ENCODE data around the gene ADAMTS6. TPM values are rescaled to one million over a fixed set of nuclear protein-coding genes. Genes with fewer than 3 reads are reported as not detected.

ADAMTS6 gene
- total RNA-seq, 2 experiments from 2014 or later = 2.0 to 2.6 TPM

GRCh38 chr5:65482296-65482735 lies 596 bp upstream of the ADAMTS6 start:
- H3K9me3 Mint-ChIP-seq = no peaks in the 10 kb centered on the region
- POLR2A ChIA-PET = interaction anchor here (0.6 to 4.5 kb wide), 6 partner anchors 81 to 714 kb away, joined by 3 to 39 read pairs (median 7); partner anchors contain the start of genes CENPK, CWC27, PPWD1 and SREK1IP1
- CTCF ChIA-PET = interaction anchor here (1.7 to 1.8 kb wide), 2 partner anchors 525 to 671 kb away, joined by 11 to 13 read pairs; no protein-coding TSS in a partner anchor
- intact Hi-C loops (cut with DNase I, micrococcal nuclease) = loop anchor here (2.0 to 10.0 kb wide), 10 partner anchors 80 to 1255 kb away; partner anchors contain the start of genes CENPK (in 2 of the 2) and PPWD1 (in 2 of the 2)
- peak overlapping the region; percentile 94 for H3K4me3 Mint-ChIP-seq
- ATAC-seq (ENCODE audit: poor library complexity) = peak; percentile 33
- no peaks in the 10 kb centered on the region for H3K36me3 ChIP-seq (ENCODE audit: insufficient read depth, low read length)
- peaks cover 14% of the 10 kb centered on the region for H3K4me1 Mint-ChIP-seq (ENCODE audit: low read depth)
- no peaks in the 10 kb centered on the region for H3K9me3 ChIP-seq (ENCODE audit: control insufficient read depth in 1 of 2, insufficient read depth in 1 of 2, low read length in 2 of 2)
- DNase-seq = peak in 3 of 14 experiments; percentile 22 to 33 (median 27)
- H3K27ac Mint-ChIP-seq = peak overlapping the region; percentile 80
- TF ChIP-seq CTCF (IDR thresholded peaks at IDR 0.05) = no peak
- peaks cover 13% of the 10 kb centered on the region for H3K36me3 Mint-ChIP-seq (ENCODE audit: low read depth)
- peaks cover 3 to 7% of the 10 kb centered on the region in 2 experiments for H3K27me3 ChIP-seq (ENCODE audit: control insufficient read depth in 1 of 2, insufficient read depth in 2 of 2, low read length in 2 of 2)
- peak overlapping the region; percentile 78 for H3K4me3 ChIP-seq (ENCODE audit: low read length)
- H3K27me3 Mint-ChIP-seq = no peaks in the 10 kb centered on the region
- H3K4me1 ChIP-seq (ENCODE audit: insufficient read depth, low read length) = peaks cover 8% of the 10 kb centered on the region
- peak overlapping the region in 1 of 2 donors; percentile 57 for H3K27ac ChIP-seq (ENCODE audit: low read depth in 1 of 2, low read length in 2 of 2)

- H3K27ac ChIP-seq (ENCODE audit: low read depth in 1 of 2, low read length in 2 of 2) = no peak overlapping the region
- peaks cover 8% of the 10 kb centered on the region for H3K4me1 ChIP-seq (ENCODE audit: insufficient read depth, low read length)
- ATAC-seq (ENCODE audit: poor library complexity) (no peak), DNase-seq (no peak)
- no peaks in the 10 kb centered on the region for H3K9me3 ChIP-seq (ENCODE audit: control insufficient read depth in 1 of 2, insufficient read depth in 1 of 2, low read length in 2 of 2)
- H3K36me3 ChIP-seq (ENCODE audit: insufficient read depth, low read length) = no peaks in the 10 kb centered on the region
- CTCF ChIA-PET = interaction anchor here (1.3 kb wide), 1 partner anchor 520 kb away, joined by 4 read pairs; no protein-coding TSS in a partner anchor
- Mint-ChIP-seq H3K36me3 (ENCODE audit: low read depth) (peaks cover 13% of the 10 kb centered on the region), H3K9me3 (no peaks in the 10 kb centered on the region), H3K4me3 (peak overlapping the region; percentile 94), H3K27me3 (no peaks in the 10 kb centered on the region), H3K27ac (peak overlapping the region; percentile 80), H3K4me1 (ENCODE audit: low read depth) (peaks cover 14% of the 10 kb centered on the region)
- intact Hi-C loops (cut with DNase I, micrococcal nuclease) = loop anchor here (5.0 to 10.0 kb wide), 5 partner anchors 81 to 1254 kb away; partner anchors contain the start of genes CENPK (in 2 of the 2) and PPWD1 (in 2 of the 2)
- POLR2A ChIA-PET = interaction anchor here (0.9 to 4.5 kb wide), 6 partner anchors 10 to 713 kb away, joined by 4 to 39 read pairs (median 7); partner anchors contain the start of genes CENPK, CWC27, PPWD1 and SREK1IP1
- no peak for TF ChIP-seq CTCF (IDR thresholded peaks at IDR 0.05)
- H3K27me3 ChIP-seq (ENCODE audit: control insufficient read depth in 1 of 2, insufficient read depth in 2 of 2, low read length in 2 of 2) = peaks cover 3 to 7% of the 10 kb centered on the region in 2 experiments
- peak overlapping the region; percentile 78 for H3K4me3 ChIP-seq (ENCODE audit: low read length)
Measured at GRCh38 chr5:65481171-65481581, 544 bp downstream of the ADAMTS6 start.

- CTCF ChIA-PET = interaction anchor here (1.3 kb wide), 1 partner anchor 519 kb away, joined by 4 read pairs; no protein-coding TSS in a partner anchor
- peaks cover 14% of the 10 kb centered on the region for H3K4me1 Mint-ChIP-seq (ENCODE audit: low read depth)
- H3K4me1 ChIP-seq (ENCODE audit: insufficient read depth, low read length) = peaks cover 8% of the 10 kb centered on the region
- no peaks in the 10 kb centered on the region for H3K9me3 ChIP-seq (ENCODE audit: control insufficient read depth in 1 of 2, insufficient read depth in 1 of 2, low read length in 2 of 2)
- POLR2A ChIA-PET = interaction anchor here (0.9 to 4.5 kb wide), 3 partner anchors 9 to 143 kb away, joined by 4 to 39 read pairs (median 5); partner anchors contain the start of genes CENPK and PPWD1
- no peak overlapping the region for H3K4me3 Mint-ChIP-seq
- peak overlapping the region; percentile 78 for H3K4me3 ChIP-seq (ENCODE audit: low read length)
- TF ChIP-seq CTCF (IDR thresholded peaks at IDR 0.05) = no peak
- peaks cover 13% of the 10 kb centered on the region for H3K36me3 Mint-ChIP-seq (ENCODE audit: low read depth)
- no peak overlapping the region for H3K27ac Mint-ChIP-seq
- peak; percentile 28 for ATAC-seq (ENCODE audit: poor library complexity)
- DNase-seq = peak in 13 of 14 experiments; percentile 10 to 60 (median 24)
- H3K27ac ChIP-seq (ENCODE audit: low read depth in 1 of 2, low read length in 2 of 2) = no peak overlapping the region
- H3K27me3 ChIP-seq (ENCODE audit: control insufficient read depth in 1 of 2, insufficient read depth in 2 of 2, low read length in 2 of 2) = peaks cover 3 to 7% of the 10 kb centered on the region in 2 experiments
- no peaks in the 10 kb centered on the region for H3K27me3 Mint-ChIP-seq
- H3K36me3 ChIP-seq (ENCODE audit: insufficient read depth, low read length) = no peaks in the 10 kb centered on the region
- intact Hi-C loops (cut with DNase I, micrococcal nuclease) = loop anchor here (5.0 to 10.0 kb wide), 5 partner anchors 82 to 1253 kb away; partner anchors contain the start of genes CENPK (in 2 of the 2) and PPWD1 (in 2 of the 2)
- no peaks in the 10 kb centered on the region for H3K9me3 Mint-ChIP-seq
Measured at GRCh38 chr5:65480306-65480865, 1.3 kb downstream of the ADAMTS6 start.

Measured in CD4-positive, alpha-beta T cell (primary cell).